Stimulated activated naive CD8-positive, alpha-beta T cell treated with anti-CD3 and anti-CD28 coated beads, Interleukin-15, Interleukin-2, amounts not matched to agents 100 ng/mL and 50 ng/mL, for 24 hours (primary cell): ENCODE measurements around the gene MYLK4.

Experiments used
- H3K27ac Mint-ChIP-seq: one replicate; pipeline ENCODE4 v1.8.0; 2021; ENCODE audit warnings: mild to moderate bottlenecking, mixed read lengths
- H3K27me3 Mint-ChIP-seq: one replicate; pipeline ENCODE4 v1.8.0; 2021; ENCODE audit warnings: mixed read lengths
- H3K36me3 Mint-ChIP-seq: one replicate; pipeline ENCODE4 v1.8.0; 2021; ENCODE audit warnings: low read depth, mixed read lengths
- H3K4me1 Mint-ChIP-seq: one replicate; pipeline ENCODE4 v1.8.0; 2021; ENCODE audit warnings: low read depth, mixed read lengths
- H3K4me3 Mint-ChIP-seq: one replicate; pipeline ENCODE4 v1.8.0; 2021; ENCODE audit warnings: mild to moderate bottlenecking, mixed read lengths
- H3K9me3 Mint-ChIP-seq: one replicate; pipeline ENCODE4 v1.8.0; 2021; ENCODE audit warnings: mixed read lengths

Gene MYLK4

GRCh38 chr6:2661651-2662050 lies 89.1 kb downstream of the MYLK4 start:
- H3K27ac Mint-ChIP-seq: no peak overlapping the region
- peaks cover 14% of the 10 kb centered on the region for H3K4me1 Mint-ChIP-seq
- peaks cover 4% of the 10 kb centered on the region for H3K9me3 Mint-ChIP-seq
- no peak overlapping the region for H3K4me3 Mint-ChIP-seq
- H3K27me3 Mint-ChIP-seq: peaks cover 5% of the 10 kb centered on the region
- no peaks in the 10 kb centered on the region for H3K36me3 Mint-ChIP-seq

- Mint-ChIP-seq H3K27ac (no peak overlapping the region), H3K27me3 (no peaks in the 10 kb centered on the region), H3K36me3 (no peaks in the 10 kb centered on the region)
Measured at GRCh38 chr6:2659882-2660281, 90.8 kb downstream of the MYLK4 start.

GRCh38 chr6:2659381-2659780 lies 91.3 kb downstream of the MYLK4 start:
- H3K4me1 Mint-ChIP-seq: peaks cover 14% of the 10 kb centered on the region
- H3K9me3 Mint-ChIP-seq: peaks cover 4% of the 10 kb centered on the region
- no peaks in the 10 kb centered on the region for H3K27me3 Mint-ChIP-seq
- no peak overlapping the region for H3K27ac Mint-ChIP-seq
- no peaks in the 10 kb centered on the region for H3K36me3 Mint-ChIP-seq
- no peak overlapping the region for H3K4me3 Mint-ChIP-seq

More at GRCh38 chr6:2659882-2660281, 90.8 kb downstream of the MYLK4 start:
- Mint-ChIP-seq H3K4me3 (no peak overlapping the region), H3K4me1 (peaks cover 14% of the 10 kb centered on the region), H3K9me3 (peaks cover 4% of the 10 kb centered on the region)

GRCh38 chr6:2658788-2659187 lies 91.9 kb downstream of the MYLK4 start:
- Mint-ChIP-seq H3K4me3 (no peak overlapping the region), H3K27ac (no peak overlapping the region), H3K4me1 (peaks cover 14% of the 10 kb centered on the region)

GRCh38 chr6:2656460-2657079 lies 94.2 kb downstream of the MYLK4 start:
- peaks cover 9% of the 10 kb centered on the region for H3K4me1 Mint-ChIP-seq

More at GRCh38 chr6:2658788-2659187, 91.9 kb downstream of the MYLK4 start:
- Mint-ChIP-seq H3K36me3 (no peaks in the 10 kb centered on the region), H3K27me3 (peaks cover 2% of the 10 kb centered on the region), H3K9me3 (peaks cover 4% of the 10 kb centered on the region)

GRCh38 chr6:2655844-2656433 lies 94.8 kb downstream of the MYLK4 start:
- H3K4me3 Mint-ChIP-seq: no peak overlapping the region

More at GRCh38 chr6:2656460-2657079, 94.2 kb downstream of the MYLK4 start:
- Mint-ChIP-seq H3K27ac (no peak overlapping the region), H3K4me3 (no peak overlapping the region), H3K36me3 (no peaks in the 10 kb centered on the region), H3K9me3 (peaks cover 6% of the 10 kb centered on the region), H3K27me3 (peaks cover 18% of the 10 kb centered on the region)

GRCh38 chr6:2653369-2654032 lies 97.2 kb downstream of the MYLK4 start:
- Mint-ChIP-seq H3K4me3 (no peak overlapping the region), H3K9me3 (peaks cover 6% of the 10 kb centered on the region), H3K27ac (peak overlapping the region; percentile 12), H3K4me1 (peaks cover 2% of the 10 kb centered on the region), H3K27me3 (peaks cover 19% of the 10 kb centered on the region), H3K36me3 (no peaks in the 10 kb centered on the region)

More at GRCh38 chr6:2655844-2656433, 94.8 kb downstream of the MYLK4 start:
- Mint-ChIP-seq H3K27me3 (peaks cover 18% of the 10 kb centered on the region), H3K36me3 (no peaks in the 10 kb centered on the region), H3K27ac (no peak overlapping the region), H3K4me1 (peaks cover 9% of the 10 kb centered on the region), H3K9me3 (peaks cover 6% of the 10 kb centered on the region)

GRCh38 chr6:2652611-2653010 lies 98.1 kb downstream of the MYLK4 start:
- Mint-ChIP-seq H3K27ac (no peak overlapping the region), H3K36me3 (no peaks in the 10 kb centered on the region), H3K9me3 (peaks cover 6% of the 10 kb centered on the region), H3K4me1 (no peaks in the 10 kb centered on the region), H3K4me3 (no peak overlapping the region), H3K27me3 (peaks cover 25% of the 10 kb centered on the region)

- peaks cover 6% of the 10 kb centered on the region for H3K9me3 Mint-ChIP-seq
- H3K4me1 Mint-ChIP-seq: no peaks in the 10 kb centered on the region
- no peak overlapping the region for H3K27ac Mint-ChIP-seq
- H3K27me3 Mint-ChIP-seq: peaks cover 31% of the 10 kb centered on the region
- no peak overlapping the region for H3K4me3 Mint-ChIP-seq
- no peaks in the 10 kb centered on the region for H3K36me3 Mint-ChIP-seq
Measured at GRCh38 chr6:2651961-2652360, 98.8 kb downstream of the MYLK4 start.

- Mint-ChIP-seq H3K4me1 (no peaks in the 10 kb centered on the region), H3K27me3 (peaks cover 36% of the 10 kb centered on the region), H3K4me3 (no peak overlapping the region), H3K27ac (no peak overlapping the region), H3K9me3 (peaks cover 6% of the 10 kb centered on the region), H3K36me3 (no peaks in the 10 kb centered on the region)
Measured at GRCh38 chr6:2651536-2651935, 99.2 kb downstream of the MYLK4 start.

GRCh38 chr6:2646346-2646745 lies 104.4 kb downstream of the MYLK4 start:
- Mint-ChIP-seq H3K4me3 (no peak overlapping the region), H3K9me3 (no peaks in the 10 kb centered on the region), H3K36me3 (no peaks in the 10 kb centered on the region), H3K27ac (no peak overlapping the region), H3K4me1 (no peaks in the 10 kb centered on the region), H3K27me3 (peaks cover 41% of the 10 kb centered on the region)

GRCh38 chr6:2643935-2644539 lies 106.7 kb downstream of the MYLK4 start:
- no peak overlapping the region for H3K4me3 Mint-ChIP-seq
- H3K9me3 Mint-ChIP-seq: no peaks in the 10 kb centered on the region
- no peaks in the 10 kb centered on the region for H3K36me3 Mint-ChIP-seq
- no peak overlapping the region for H3K27ac Mint-ChIP-seq
- H3K27me3 Mint-ChIP-seq: peaks cover 50% of the 10 kb centered on the region
- no peaks in the 10 kb centered on the region for H3K4me1 Mint-ChIP-seq

GRCh38 chr6:2643130-2643529 lies 107.6 kb downstream of the MYLK4 start:
- Mint-ChIP-seq H3K36me3 (no peaks in the 10 kb centered on the region), H3K4me3 (no peak overlapping the region), H3K27me3 (peaks cover 47% of the 10 kb centered on the region), H3K27ac (no peak overlapping the region), H3K4me1 (no peaks in the 10 kb centered on the region), H3K9me3 (no peaks in the 10 kb centered on the region)

GRCh38 chr6:2641044-2641725 lies 109.5 kb downstream of the MYLK4 start:
- no peaks in the 10 kb centered on the region for H3K36me3 Mint-ChIP-seq
- no peak overlapping the region for H3K27ac Mint-ChIP-seq
- H3K4me1 Mint-ChIP-seq: no peaks in the 10 kb centered on the region
- no peak overlapping the region for H3K4me3 Mint-ChIP-seq
- H3K9me3 Mint-ChIP-seq: no peaks in the 10 kb centered on the region
- H3K27me3 Mint-ChIP-seq: peaks cover 29% of the 10 kb centered on the region

- H3K4me1 Mint-ChIP-seq: no peaks in the 10 kb centered on the region
- no peaks in the 10 kb centered on the region for H3K9me3 Mint-ChIP-seq
- no peak overlapping the region for H3K27ac Mint-ChIP-seq
- H3K4me3 Mint-ChIP-seq: no peak overlapping the region
- peaks cover 23% of the 10 kb centered on the region for H3K27me3 Mint-ChIP-seq
- no peaks in the 10 kb centered on the region for H3K36me3 Mint-ChIP-seq
Measured at GRCh38 chr6:2640551-2640950, 110.2 kb downstream of the MYLK4 start.
